Vagina (tissue), 2 donors: ENCODE results near the gene HIVEP2. TPM values are rescaled to one million over a fixed set of nuclear protein-coding genes. Genes with fewer than 3 reads are reported as not detected.

Source experiments
- DNase-seq, 2 donors: peaks; one replicate each; pipeline ENCODE4 v3.0.0-alpha.2; 2017; ENCODE audit errors: extremely low spot score in 2 of 2
- H3K27ac ChIP-seq: fragments of 200-600 bp; sonication (generic); one replicate; pipeline ENCODE4 v1.5.1; 2019
- H3K27me3 ChIP-seq: fragments of 200-600 bp; sonication (generic); one replicate; pipeline ENCODE4 v1.5.1; 2019
- H3K36me3 ChIP-seq, 2 donors: fragments of 200-600 bp; sonication (generic); one replicate each; pipeline ENCODE4 v1.5.1; 2017 to 2019
- H3K4me1 ChIP-seq: fragments of 200-600 bp; sonication (generic); one replicate; pipeline ENCODE4 v1.5.1; 2019
- H3K4me3 ChIP-seq, 2 donors: fragments of 200-600 bp; sonication (generic); 1 replicate in 1 of 2; 2 replicates in 1 of 2; pipeline ENCODE4 v1.5.1; 2016 to 2019
- H3K9me3 ChIP-seq: fragments of 200-600 bp; sonication (generic); one replicate; pipeline ENCODE4 v1.5.1; 2019
- CTCF ChIP-seq, 3 experiments: fragments of 450-650 bp in 2 of 3; fragments of 200-600 bp in 1 of 3; sonication (generic) in 1 of 3; IDR thresholded peaks; one replicate each; pipeline ENCODE4 v1.5.1; 2017 to 2019; ENCODE audit warnings: antibody characterized with exemption in 3 of 3, mild to moderate bottlenecking in 2 of 3, moderate library complexity in 2 of 3
- POLR2A ChIP-seq, 2 donors: fragments of 450-650 bp; IDR thresholded peaks; one replicate each; pipeline ENCODE4 v1.6.1; 2017; ENCODE audit warnings: antibody characterized with exemption in 2 of 2, mild to moderate bottlenecking in 2 of 2, moderate library complexity in 2 of 2
- POLR2AphosphoS5 ChIP-seq, 2 donors: sonication (generic); formaldehyde crosslinking; IDR thresholded peaks; one replicate each; pipeline ENCODE4 v1.9.0; 2017; ENCODE audit warnings: antibody characterized with exemption in 2 of 2, mild to moderate bottlenecking in 2 of 2, low read depth in 1 of 2; ENCODE audit not compliant: insufficient read depth in 1 of 2
- intact Hi-C: fragments of 100-400 bp; cut with DNase I; formaldehyde crosslinking; loops from one replicate; pipeline ENCODE4 v1.15.1; 2023
- total RNA-seq: library from RNA; depleted of rRNA; stranded (reverse); fragments of >200 nt; gene quantifications from one replicate; pipeline ENCODE4 v1.2.3, GENCODE V29; 2016

The HIVEP2 gene
- total RNA-seq, 1 donor from 2014 or later: 24.6 TPM

GRCh38 chr6:142925575-142926110 lies 19.3 kb downstream of the HIVEP2 start:
- no peak overlapping the region for H3K4me3 ChIP-seq
- no peaks in the 10 kb centered on the region for H3K27me3 ChIP-seq
- peaks cover 27% of the 10 kb centered on the region for H3K4me1 ChIP-seq
- intact Hi-C loops: no loop called here
- no peaks in the 10 kb centered on the region for H3K9me3 ChIP-seq
- no peaks in the 10 kb centered on the region for H3K36me3 ChIP-seq
- peak overlapping the region; percentile 91 for H3K27ac ChIP-seq
- TF ChIP-seq POLR2A (IDR thresholded peaks at IDR 0.05) (no peak), CTCF (IDR thresholded peaks at IDR 0.05) (no peak), POLR2AphosphoS5 (IDR thresholded peaks at IDR 0.05; ENCODE audit: insufficient read depth in 1 of 2, low read depth in 1 of 2) (no peak)
- no peak for DNase-seq

GRCh38 chr6:142918339-142919042 lies 26.5 kb downstream of the HIVEP2 start:
- Histone ChIP-seq H3K27ac (no peak overlapping the region), H3K27me3 (no peaks in the 10 kb centered on the region), H3K4me3 (no peak overlapping the region), H3K36me3 (no peaks in the 10 kb centered on the region), H3K4me1 (no peaks in the 10 kb centered on the region), H3K9me3 (no peaks in the 10 kb centered on the region)
- intact Hi-C loops: no loop called here
- DNase-seq: no peak
- TF ChIP-seq POLR2AphosphoS5 (IDR thresholded peaks at IDR 0.05; ENCODE audit: insufficient read depth in 1 of 2, low read depth in 1 of 2) (no peak), POLR2A (IDR thresholded peaks at IDR 0.05) (no peak), CTCF (IDR thresholded peaks at IDR 0.05) (no peak)

- DNase-seq: no peak
- no peak for TF ChIP-seq POLR2A (IDR thresholded peaks at IDR 0.05)
- no peak for TF ChIP-seq CTCF (IDR thresholded peaks at IDR 0.05)
- no peak for TF ChIP-seq POLR2AphosphoS5 (IDR thresholded peaks at IDR 0.05; ENCODE audit: insufficient read depth in 1 of 2, low read depth in 1 of 2)
- no peaks in the 10 kb centered on the region for H3K9me3 ChIP-seq
- H3K4me3 ChIP-seq: no peak overlapping the region
- no peaks in the 10 kb centered on the region for H3K27me3 ChIP-seq
- H3K27ac ChIP-seq: no peak overlapping the region
- intact Hi-C loops: no loop called here
- H3K4me1 ChIP-seq: no peaks in the 10 kb centered on the region
- H3K36me3 ChIP-seq: no peaks in the 10 kb centered on the region
These were observed 28.1 kb downstream of the HIVEP2 start for GRCh38 chr6:142916881-142917280.

DNA sequence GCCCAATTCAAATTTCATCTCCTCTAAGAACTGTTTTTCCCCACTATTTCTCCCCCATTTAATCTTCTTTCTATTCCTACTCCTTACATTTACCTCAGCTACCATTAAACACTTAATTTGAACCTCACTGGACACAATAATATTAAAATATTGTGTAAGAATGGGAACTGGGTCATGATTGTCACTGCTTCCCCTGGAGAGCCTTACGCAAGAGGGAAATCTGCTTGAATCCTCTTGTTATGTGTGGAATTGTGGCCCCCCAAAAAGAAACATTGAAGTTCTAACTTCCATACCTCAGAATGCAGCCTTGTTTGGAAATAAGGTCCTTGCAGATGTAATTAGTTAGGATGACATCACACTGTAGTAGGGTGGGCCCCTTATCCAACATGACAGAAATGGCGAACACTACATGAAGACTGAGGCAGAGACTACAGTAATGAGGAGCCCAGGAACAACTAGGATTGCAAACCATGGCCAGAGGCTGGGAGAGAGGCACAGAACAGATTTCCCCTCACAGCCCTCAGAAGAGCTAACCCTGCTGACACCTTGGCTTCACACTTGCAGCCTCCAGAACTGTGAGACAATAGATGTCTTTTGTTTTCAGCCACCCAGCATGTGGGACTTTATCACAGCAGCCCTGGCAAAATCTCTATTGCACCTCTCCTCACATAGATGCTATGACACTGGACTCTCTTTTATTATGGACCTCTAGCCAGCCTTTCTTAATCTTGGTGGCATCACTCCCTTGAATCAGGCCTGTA lies 29.9 kb downstream of the HIVEP2 start:
- no peak for TF ChIP-seq POLR2A (IDR thresholded peaks at IDR 0.05)
- TF ChIP-seq POLR2AphosphoS5 (IDR thresholded peaks at IDR 0.05; ENCODE audit: insufficient read depth in 1 of 2, low read depth in 1 of 2): no peak
- no peak for TF ChIP-seq CTCF (IDR thresholded peaks at IDR 0.05)
- Histone ChIP-seq H3K4me3 (no peak overlapping the region), H3K9me3 (no peaks in the 10 kb centered on the region), H3K36me3 (no peaks in the 10 kb centered on the region), H3K4me1 (no peaks in the 10 kb centered on the region), H3K27ac (no peak overlapping the region), H3K27me3 (no peaks in the 10 kb centered on the region)
- no peak for DNase-seq
- intact Hi-C loops: no loop called here
